Measurements from ENCODE around the gene MCFD2. TPM values are rescaled to one million over a fixed set of nuclear protein-coding genes. Genes with fewer than 3 reads are reported as not detected.

Gene MCFD2
- total RNA-seq, 1 donor from 2014 or later: 50.7 TPM

GRCh38 chr2:46954951-46955571 lies 39.5 kb upstream of the MCFD2 start:
- ChIA-PET POLR2A (interaction anchor here (0.7 to 1.4 kb wide), 2 partner anchors 13 to 699 kb away, joined by 3 to 4 read pairs; no protein-coding TSS in a partner anchor), CTCF (interaction anchor here (1.0 kb wide), 1 partner anchor 17 kb away, joined by 3 read pairs; no protein-coding TSS in a partner anchor)
- intact Hi-C loops (cut with micrococcal nuclease): no loop called here
- ATAC-seq (ENCODE audit: low read depth) (no peak), DNase-seq (no peak)
- H3K27me3 Mint-ChIP-seq: no peaks in the 10 kb centered on the region
- H3K27ac Mint-ChIP-seq: no peak overlapping the region
- peaks cover 27% of the 10 kb centered on the region for H3K4me1 Mint-ChIP-seq
- no peak overlapping the region for H3K4me3 Mint-ChIP-seq
- TF ChIP-seq, protein P1, sequence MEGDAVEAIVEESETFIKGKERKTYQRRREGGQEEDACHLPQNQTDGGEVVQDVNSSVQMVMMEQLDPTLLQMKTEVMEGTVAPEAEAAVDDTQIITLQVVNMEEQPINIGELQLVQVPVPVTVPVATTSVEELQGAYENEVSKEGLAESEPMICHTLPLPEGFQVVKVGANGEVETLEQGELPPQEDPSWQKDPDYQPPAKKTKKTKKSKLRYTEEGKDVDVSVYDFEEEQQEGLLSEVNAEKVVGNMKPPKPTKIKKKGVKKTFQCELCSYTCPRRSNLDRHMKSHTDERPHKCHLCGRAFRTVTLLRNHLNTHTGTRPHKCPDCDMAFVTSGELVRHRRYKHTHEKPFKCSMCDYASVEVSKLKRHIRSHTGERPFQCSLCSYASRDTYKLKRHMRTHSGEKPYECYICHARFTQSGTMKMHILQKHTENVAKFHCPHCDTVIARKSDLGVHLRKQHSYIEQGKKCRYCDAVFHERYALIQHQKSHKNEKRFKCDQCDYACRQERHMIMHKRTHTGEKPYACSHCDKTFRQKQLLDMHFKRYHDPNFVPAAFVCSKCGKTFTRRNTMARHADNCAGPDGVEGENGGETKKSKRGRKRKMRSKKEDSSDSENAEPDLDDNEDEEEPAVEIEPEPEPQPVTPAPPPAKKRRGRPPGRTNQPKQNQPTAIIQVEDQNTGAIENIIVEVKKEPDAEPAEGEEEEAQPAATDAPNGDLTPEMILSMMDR (IDR thresholded peaks at IDR 0.05): no peak
- H3K36me3 Mint-ChIP-seq (ENCODE audit: low read depth): peaks cover 93% of the 10 kb centered on the region
- no peaks in the 10 kb centered on the region for H3K9me3 Mint-ChIP-seq

DNA sequence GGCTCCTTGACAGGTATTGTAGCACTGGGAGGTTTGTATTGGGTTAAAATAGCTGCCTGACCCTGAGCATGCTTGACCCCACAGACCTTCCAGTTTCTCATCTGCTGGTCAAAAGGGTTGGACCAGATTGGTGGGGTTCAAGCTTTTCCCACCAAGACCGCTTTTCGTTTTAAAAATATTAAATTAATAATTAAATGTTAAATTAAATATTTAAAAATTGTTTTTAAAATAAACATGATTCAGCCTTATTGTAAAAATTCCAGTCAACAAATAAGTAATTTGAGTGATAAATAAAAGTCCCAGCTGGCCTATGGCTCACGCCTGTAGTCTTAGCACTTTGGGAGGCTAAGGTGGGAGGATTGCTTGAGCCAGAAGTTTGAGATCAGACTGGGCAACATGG lies 36.6 kb upstream of the MCFD2 start:
- TF ChIP-seq, protein P1 (IDR thresholded peaks at IDR 0.05): no peak
- H3K4me3 Mint-ChIP-seq: no peak overlapping the region
- peaks cover 85% of the 10 kb centered on the region for H3K36me3 Mint-ChIP-seq (ENCODE audit: low read depth)
- no peaks in the 10 kb centered on the region for H3K27me3 Mint-ChIP-seq
- no peak for DNase-seq
- ATAC-seq (ENCODE audit: low read depth): no peak
- CTCF ChIA-PET: interaction anchor here (1.5 to 3.1 kb wide), 3 partner anchors 9 to 33 kb away, joined by 4 to 8 read pairs (median 4); no protein-coding TSS in a partner anchor
- H3K4me1 Mint-ChIP-seq: peaks cover 54% of the 10 kb centered on the region
- POLR2A ChIA-PET: interaction anchor here (0.9 to 2.8 kb wide), 4 partner anchors 9 to 31 kb away, joined by 3 to 13 read pairs (median 4); no protein-coding TSS in a partner anchor
- intact Hi-C loops (cut with micrococcal nuclease): no loop called here
- H3K27ac Mint-ChIP-seq: no peak overlapping the region
- no peaks in the 10 kb centered on the region for H3K9me3 Mint-ChIP-seq

- ATAC-seq (ENCODE audit: low read depth) (peak; percentile 54), DNase-seq (no peak)
- TF ChIP-seq, protein P1 (IDR thresholded peaks at IDR 0.05): no peak
- intact Hi-C loops (cut with micrococcal nuclease): loop anchor here (2.0 kb wide), 1 partner anchor 13 kb away; no protein-coding TSS in a partner anchor
- Mint-ChIP-seq H3K4me1 (peaks cover 61% of the 10 kb centered on the region), H3K36me3 (ENCODE audit: low read depth) (peaks cover 85% of the 10 kb centered on the region), H3K27me3 (no peaks in the 10 kb centered on the region), H3K27ac (peak overlapping the region; percentile 76), H3K9me3 (no peaks in the 10 kb centered on the region), H3K4me3 (peak overlapping the region; percentile 57)
- POLR2A ChIA-PET: interaction anchor here (0.5 to 2.8 kb wide), 7 partner anchors 8 to 324 kb away, joined by 3 to 13 read pairs (median 4); no protein-coding TSS in a partner anchor
- CTCF ChIA-PET: interaction anchor here (1.0 to 3.1 kb wide), 3 partner anchors 12 to 33 kb away, joined by 3 to 8 read pairs (median 4); no protein-coding TSS in a partner anchor
These were observed 35.9 kb upstream of the MCFD2 start for GRCh38 chr2:46951290-46952064.

DNA sequence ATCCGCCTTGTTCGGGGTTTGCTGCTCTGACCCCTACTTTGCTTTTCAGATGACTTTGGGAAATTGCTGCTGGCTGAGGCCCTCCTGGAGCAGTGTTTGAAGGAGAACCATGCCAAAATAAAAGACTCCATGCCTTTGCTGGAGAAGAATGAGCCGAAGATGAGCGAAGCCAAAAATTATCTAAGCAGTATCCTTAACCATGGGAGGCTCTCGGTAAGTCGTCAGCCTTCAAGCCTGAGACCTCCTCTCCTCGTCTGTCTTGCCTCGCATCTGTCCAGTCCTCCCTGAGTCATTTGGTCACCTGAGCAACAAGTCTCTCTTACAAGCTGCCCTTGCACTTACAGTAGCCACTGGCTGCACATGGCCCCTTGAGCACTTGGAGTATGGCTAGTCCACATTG lies 34.7 kb upstream of the MCFD2 start:
- peaks cover 71% of the 10 kb centered on the region for H3K4me1 Mint-ChIP-seq
- peaks cover 86% of the 10 kb centered on the region for H3K36me3 Mint-ChIP-seq (ENCODE audit: low read depth)
- peak overlapping the region; percentile 0 for H3K4me3 Mint-ChIP-seq
- no peaks in the 10 kb centered on the region for H3K27me3 Mint-ChIP-seq
- no peaks in the 10 kb centered on the region for H3K9me3 Mint-ChIP-seq
- intact Hi-C loops (cut with micrococcal nuclease): loop anchor here (2.0 kb wide), 1 partner anchor 14 kb away; no protein-coding TSS in a partner anchor
- DNase-seq (no peak), ATAC-seq (ENCODE audit: low read depth) (no peak)
- TF ChIP-seq, protein P1 (IDR thresholded peaks at IDR 0.05): no peak
- ChIA-PET CTCF (no interaction called here), POLR2A (interaction anchor here (1.4 to 2.8 kb wide), 2 partner anchors 19 to 33 kb away, joined by 3 to 13 read pairs; no protein-coding TSS in a partner anchor)
- H3K27ac Mint-ChIP-seq: peak overlapping the region; percentile 5

GRCh38 chr2:46947841-46948240 lies 32.2 kb upstream of the MCFD2 start:
- H3K4me1 Mint-ChIP-seq: peaks cover 92% of the 10 kb centered on the region
- DNase-seq (no peak), ATAC-seq (ENCODE audit: low read depth) (no peak)
- H3K27ac Mint-ChIP-seq: peak overlapping the region; percentile 30
- TF ChIP-seq, protein P1 (IDR thresholded peaks at IDR 0.05): no peak
- no peaks in the 10 kb centered on the region for H3K27me3 Mint-ChIP-seq
- H3K4me3 Mint-ChIP-seq: peak overlapping the region; percentile 44
- ChIA-PET POLR2A (no interaction called here), CTCF (no interaction called here)
- H3K9me3 Mint-ChIP-seq: no peaks in the 10 kb centered on the region
- intact Hi-C loops (cut with micrococcal nuclease): no loop called here
- peaks cover 75% of the 10 kb centered on the region for H3K36me3 Mint-ChIP-seq (ENCODE audit: low read depth)
